ENCODE measurements around the gene WSCD1.

DNA sequence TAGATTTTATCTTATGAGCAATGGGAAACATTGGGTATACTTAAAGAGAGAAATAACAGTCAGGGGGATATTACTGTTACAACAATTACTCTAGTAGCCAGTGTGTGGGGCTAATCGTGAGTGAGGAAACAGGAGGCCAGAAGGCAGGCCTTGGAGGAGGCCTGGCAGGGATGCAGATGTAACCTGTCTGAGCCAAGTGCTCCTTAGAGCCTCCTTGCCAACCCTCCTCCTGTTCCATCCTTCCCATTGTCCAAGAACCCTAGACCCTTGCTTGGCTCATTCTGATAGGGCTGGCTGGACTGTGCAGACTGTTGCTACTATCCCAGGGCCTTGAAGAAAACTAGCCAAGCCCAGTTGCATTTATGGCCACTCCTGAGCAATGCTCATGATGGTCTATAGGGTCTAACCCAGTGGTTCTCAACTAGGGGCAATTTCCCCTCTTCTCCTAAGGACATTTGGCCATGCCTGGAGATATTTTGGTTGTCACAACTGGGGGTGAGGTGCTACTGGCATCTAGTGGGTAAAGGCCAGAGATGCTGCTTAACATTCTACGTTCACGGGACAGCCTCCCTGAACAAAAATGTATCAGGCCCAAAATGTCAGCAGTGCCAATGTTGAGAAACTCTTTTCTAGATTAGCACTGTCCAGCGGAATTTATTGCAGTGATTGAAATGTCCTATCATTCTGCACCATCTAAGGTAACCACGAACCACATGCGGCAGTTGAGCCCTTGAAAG is 24.4 kb upstream of the WSCD1 start:
- TF ChIP-seq POLR2A (IDR thresholded peaks at IDR 0.05) (no peak), POLR2AphosphoS5 (IDR thresholded peaks at IDR 0.05) (no peak)
- TF ChIP-seq, protein P1, sequence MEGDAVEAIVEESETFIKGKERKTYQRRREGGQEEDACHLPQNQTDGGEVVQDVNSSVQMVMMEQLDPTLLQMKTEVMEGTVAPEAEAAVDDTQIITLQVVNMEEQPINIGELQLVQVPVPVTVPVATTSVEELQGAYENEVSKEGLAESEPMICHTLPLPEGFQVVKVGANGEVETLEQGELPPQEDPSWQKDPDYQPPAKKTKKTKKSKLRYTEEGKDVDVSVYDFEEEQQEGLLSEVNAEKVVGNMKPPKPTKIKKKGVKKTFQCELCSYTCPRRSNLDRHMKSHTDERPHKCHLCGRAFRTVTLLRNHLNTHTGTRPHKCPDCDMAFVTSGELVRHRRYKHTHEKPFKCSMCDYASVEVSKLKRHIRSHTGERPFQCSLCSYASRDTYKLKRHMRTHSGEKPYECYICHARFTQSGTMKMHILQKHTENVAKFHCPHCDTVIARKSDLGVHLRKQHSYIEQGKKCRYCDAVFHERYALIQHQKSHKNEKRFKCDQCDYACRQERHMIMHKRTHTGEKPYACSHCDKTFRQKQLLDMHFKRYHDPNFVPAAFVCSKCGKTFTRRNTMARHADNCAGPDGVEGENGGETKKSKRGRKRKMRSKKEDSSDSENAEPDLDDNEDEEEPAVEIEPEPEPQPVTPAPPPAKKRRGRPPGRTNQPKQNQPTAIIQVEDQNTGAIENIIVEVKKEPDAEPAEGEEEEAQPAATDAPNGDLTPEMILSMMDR (IDR thresholded peaks at IDR 0.05): no peak

Measured in gastroesophageal sphincter (tissue), 3 donors.